ENCODE data around the gene TADA3.

The TADA3 gene

DNA sequence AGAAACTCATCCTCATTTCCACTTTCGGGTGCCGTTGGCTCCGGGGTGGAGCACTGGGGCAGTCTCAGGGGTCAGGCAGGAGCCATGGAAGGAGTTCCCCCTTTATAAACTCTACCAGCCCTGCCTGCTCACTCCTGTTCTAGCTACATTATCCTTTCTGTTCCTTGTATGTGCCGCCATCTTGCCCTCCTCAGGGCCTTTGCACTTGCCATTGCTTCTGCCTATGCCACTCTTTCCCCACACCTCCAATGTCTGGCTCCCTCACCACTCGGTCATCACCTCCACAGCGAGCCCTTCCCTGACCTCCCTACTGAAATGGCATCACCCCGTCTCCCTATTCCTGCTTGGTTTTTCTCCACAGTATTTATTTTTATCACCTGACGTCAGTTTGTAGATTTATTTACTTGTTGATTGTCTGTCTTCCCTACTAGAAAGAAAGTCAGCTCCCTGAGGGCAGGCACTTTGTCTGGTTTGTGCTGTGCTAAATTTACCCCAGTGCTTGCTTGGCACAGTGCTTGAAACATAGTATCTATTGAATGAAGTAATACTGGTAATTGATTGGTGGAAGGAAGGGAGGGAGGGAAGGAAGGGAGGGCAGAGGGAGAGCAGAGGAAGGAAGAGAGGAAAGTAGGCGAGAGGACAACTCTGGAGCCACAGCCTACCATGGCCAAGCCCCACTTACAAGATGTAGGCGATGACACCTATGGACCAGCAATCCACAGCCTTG is 31.3 kb downstream of the TADA3 start:
- no peak for DNase-seq

DNA sequence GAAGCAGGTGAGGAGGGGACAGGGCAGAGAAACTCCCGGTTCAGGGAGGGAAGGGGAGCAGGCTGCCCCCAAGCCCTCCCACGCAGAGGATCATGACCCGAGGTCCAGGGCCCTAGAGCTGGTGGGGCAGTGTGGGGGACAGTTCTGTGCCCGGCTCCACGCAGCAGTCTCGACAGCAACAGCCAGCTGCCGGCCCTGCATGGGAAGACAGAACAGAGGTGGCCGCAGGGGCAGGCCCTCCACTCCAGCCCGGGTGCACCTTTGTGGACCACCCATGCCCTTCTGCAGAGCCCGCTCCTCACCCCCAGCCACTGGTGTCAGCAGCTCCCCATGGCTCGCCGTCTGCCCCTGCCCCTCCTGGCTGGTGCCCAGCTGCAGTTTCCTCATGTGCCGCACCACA is 34.8 kb downstream of the TADA3 start:
- no peak for DNase-seq

DNA sequence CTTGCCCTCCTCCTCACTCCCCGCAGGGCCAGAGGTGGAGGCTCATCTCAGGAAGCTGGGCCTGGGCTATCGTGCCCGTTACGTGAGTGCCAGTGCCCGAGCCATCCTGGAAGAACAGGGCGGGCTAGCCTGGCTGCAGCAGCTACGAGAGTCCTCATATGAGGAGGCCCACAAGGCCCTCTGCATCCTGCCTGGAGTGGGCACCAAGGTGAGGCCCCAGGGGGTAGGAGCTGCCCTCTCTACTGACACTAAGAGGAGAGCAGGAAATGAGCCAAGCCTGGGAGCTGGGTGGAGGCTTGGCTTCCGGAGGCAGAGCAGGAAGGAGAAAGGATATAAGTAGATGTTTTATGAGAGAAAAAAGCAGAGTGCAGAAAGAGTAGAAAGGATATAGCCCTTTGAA is 37.6 kb downstream of the TADA3 start:
- no peak for DNase-seq

DNA sequence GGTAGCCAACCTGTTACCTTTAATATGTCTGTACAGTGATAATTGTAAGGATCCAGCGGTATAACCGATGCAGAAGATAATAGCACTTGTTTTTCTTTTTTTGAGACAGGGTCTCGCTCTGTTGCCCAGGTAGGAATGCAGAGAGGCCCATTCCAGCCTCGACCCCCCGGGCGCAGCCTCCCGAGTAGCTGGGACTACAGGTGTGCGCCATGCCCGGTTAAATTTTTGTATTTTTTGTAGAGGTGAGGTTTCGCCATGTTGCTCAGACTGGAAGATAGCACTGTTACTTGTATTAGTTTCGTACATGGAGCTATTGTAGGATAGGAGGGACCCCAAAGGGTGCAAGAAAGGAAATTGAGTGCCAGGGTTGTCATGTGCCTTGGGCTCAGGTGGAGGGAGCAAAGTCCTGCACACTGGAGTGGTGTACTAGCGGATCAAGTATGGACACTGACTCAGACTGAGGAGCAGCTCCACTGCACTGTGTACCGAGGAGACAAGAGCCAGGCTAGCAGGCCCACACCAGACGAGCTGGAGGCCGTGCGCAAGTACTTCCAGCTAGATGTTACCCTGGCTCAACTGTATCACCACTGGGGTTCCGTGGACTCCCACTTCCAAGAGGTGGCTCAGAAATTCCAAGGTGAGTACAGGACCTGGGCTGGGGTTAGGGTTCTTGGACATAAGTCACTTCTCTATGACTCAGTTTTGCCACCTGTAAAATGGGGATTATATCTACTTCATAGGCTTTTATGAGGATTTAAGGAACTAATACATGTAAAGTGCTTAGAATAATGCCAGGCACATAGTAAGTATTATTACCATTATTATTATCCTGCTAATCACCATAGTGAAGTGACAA is 41.5 kb downstream of the TADA3 start:
- DNase-seq: peak in 1 of 2 experiments; percentile 29

DNA sequence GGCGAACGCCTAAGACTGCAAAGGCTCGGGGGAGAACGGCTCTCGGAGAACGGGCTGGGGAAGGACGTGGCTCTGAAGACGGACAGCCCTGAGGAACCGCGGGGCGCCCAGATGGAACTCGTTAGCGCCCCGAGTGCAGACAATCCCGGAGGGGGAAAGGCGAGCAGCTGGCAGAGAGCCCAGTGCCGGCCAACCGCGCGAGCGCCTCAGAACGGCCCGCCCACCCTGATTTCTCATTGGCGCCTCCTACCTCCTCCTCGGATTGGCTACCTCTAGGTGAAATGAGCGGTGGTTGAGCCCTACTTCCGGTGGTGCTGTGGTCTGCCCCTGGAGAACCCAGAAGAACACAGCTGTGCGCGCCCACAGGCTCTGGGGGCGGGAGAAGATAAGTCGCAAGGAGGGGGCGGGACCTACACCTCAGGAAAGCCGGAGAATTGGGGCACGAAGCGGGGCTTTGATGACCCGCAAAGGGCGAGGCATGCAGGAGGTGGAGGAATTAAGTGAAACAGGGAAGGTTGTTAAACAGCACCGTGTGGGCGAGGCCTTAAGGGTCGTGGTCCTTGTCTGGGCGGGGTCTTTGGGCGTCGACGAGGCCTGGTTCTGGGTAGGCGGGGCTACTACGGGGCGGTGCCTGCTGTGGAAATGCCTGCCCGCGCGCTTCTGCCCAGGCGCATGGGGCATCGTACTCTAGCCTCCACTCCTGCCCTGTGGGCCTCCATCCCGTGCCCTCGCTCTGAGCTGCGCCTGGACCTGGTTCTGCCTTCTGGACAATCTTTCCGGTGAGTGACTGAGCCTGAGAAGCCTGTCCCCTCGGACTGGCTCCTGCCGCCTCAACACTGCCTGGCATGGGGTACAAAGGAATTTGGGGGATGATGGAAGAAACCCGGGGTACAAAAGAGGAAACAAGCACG is 42.4 kb downstream of the TADA3 start, which contains the start of gene OGG1:
Gene OGG1 (plus strand): TSS at position 308 of the 911 bp plus-strand sequence. CDS start 335 bp downstream, at position 643.
- peak; percentile 96 to 98 for DNase-seq

DNA sequence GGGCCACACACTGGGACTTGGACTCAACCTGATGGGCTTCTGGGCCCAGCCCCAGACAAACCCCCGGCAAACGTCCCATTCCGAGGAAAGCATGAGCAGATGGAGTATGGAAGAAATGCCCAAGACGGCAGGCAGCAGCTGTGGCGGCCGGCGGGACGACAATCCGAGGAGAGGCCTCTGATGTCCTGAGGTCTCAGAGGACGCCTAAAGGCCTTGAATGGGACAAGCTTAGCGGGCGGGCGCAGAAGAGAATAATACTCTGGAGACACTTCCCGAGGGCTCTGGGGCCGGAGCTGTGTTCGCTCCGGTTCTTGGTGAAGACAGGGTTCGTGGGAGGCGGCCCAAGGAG is 43.0 kb downstream of the TADA3 start:
- no peak for DNase-seq

DNA sequence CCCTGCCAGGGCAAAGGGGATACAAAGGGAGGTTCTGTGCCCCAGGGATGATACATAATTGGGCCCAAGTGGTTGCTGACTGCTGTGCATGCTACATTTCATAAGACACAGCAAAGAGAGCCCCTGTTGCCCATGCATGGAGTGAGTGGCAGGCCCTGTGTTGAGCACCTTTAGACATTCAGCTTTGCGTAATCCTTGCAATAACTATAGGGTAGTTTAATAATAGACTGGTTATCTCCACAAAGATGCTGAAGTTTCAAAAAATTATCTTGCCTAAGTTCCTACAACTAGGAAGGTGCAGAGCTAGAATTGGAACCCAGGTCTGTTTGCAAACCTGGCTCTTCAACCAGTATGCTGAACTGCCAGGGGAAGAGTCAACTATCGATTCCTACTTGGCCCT is 44.2 kb downstream of the TADA3 start:
- no peak for DNase-seq

DNA sequence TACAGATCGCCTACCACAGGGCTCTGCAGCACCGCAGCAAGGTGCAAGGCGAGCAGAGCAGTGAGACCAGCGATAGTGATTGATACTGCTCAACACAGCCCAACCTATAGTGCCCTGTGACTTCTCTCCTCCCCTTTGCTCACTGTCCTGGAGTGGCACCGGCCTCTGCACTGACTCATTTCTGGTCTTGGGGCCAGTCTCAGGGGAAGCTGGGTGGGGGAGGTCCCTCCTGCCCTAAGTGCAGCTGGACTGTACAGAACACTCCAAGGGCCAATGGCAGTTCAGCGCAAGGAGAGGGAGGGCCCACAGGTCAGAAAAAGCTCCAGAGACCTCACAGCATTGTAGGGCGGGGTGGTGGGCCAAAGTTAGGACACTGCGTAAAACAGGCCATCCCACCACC is 45.0 kb downstream of the TADA3 start:
- DNase-seq: no peak

DNA sequence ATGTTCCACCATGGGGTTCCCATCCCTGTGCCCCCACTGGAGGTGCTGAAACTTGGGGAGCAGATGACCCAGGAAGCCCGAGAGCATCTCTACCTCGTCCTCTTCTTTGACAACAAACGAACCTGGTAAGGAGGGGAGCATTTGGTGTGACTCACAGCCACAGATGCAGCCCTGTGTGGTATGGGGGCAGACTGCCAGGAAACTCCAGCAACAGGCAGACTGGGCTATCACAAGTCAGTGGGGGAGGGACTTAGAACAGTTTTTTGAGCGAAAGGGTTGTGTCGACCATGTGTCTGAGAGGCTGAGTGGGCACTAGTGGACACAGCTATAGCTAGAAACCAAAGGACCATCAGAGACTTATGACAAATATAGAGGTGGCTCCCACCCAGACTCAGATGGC is 45.9 kb downstream of the TADA3 start:
- no peak for DNase-seq

DNA sequence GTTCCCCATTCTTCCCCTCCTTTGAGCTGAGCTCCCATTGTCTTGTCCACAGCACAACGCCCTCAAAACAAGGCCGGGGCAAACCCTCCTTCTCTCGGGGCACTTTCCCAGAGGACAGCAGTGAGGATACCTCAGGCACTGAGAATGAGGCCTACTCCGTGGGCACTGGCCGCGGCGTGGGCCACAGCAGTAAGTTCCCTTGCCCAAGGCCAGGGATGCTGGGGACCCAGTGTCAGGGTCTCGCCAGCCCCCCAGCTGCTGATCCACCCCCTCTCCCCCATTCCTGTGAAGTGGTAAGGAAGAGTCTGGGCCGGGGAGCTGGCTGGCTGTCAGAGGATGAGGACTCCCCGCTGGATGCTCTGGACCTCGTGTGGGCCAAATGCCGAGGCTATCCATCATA is 46.8 kb downstream of the TADA3 start:
- no peak for DNase-seq

DNA sequence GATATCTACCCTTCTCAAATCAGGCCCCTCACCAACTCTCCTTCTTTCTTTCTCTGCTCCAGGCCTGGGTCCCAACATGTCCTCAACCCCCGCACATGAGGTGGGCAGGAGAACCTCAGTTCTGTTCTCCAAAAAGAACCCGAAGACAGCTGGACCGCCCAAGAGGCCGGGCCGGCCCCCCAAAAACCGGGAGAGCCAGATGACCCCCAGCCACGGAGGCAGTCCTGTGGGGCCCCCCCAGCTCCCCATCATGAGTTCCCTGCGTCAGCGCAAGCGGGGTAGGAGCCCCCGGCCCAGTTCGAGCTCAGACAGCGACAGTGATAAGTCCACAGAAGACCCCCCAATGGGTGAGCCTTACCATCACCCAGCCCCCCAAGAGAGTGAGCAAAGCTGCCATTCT is 48.1 kb downstream of the TADA3 start:
- DNase-seq: no peak

DNA sequence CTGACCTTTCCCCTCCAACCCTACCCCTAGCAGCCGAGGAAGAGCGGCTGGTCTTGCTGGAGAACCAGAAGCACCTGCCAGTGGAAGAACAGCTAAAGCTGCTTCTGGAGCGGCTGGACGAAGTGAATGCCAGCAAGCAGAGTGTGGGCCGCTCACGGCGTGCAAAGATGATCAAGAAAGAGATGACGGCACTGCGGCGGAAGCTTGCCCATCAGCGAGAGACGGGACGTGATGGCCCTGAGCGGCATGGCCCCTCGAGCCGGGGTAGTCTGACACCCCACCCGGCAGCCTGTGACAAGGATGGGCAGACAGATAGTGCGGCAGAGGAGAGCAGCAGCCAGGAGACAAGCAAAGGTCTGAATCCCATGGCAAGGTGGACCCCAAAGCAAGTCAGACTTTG is 48.7 kb downstream of the TADA3 start:
- DNase-seq: no peak

DNA sequence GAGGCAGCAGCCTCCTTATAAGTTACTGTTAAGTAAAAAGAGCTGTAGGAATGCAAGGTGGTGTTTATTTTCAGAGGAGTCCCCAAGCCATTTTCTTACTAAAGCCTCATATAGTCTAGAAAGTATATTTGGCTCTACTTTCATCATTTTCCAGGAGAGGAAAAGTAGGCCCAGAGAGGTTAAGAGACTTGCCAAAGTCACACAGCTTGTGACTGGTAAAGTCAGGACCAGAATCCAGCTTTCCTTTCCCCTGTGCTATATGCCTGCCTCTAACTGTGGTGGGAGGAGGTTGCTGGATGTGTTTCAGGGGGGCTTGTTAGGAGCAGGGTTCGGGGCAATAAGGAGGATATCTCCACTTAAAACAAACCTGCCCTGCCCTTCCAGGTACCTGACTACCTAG is 49.7 kb downstream of the TADA3 start:
- DNase-seq: no peak

DNA sequence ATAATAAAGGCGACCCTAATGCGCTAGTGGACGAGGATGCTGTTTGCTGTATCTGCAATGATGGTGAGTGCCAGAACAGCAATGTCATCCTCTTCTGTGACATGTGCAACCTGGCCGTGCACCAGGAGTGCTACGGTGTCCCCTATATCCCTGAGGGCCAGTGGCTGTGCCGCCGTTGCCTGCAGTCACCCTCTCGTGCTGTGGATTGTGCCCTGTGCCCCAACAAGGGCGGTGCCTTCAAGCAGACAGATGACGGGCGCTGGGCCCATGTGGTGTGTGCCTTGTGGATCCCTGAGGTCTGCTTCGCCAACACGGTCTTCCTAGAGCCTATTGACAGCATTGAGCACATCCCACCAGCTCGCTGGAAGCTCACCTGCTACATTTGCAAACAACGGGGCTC is 53.1 kb downstream of the TADA3 start:
- no peak for DNase-seq

DNA sequence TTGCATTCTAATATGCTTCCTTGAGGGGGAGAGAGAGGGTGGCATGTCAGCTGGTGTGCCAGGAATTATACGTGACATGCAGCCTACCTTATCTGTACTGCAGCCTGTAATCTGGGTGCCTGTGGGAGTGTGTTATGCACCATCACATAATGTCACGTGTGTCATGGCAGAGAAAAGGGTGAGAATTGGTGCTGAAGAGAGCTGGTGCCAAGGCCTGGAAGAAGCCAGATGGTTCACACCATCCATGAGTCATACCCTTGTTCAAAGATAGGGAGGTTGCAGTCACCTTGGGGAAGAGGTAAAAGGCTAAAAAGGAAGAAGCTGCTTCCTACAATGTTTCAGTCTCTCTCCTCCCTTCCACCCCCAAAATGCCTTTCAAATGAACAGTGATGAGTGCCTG is 55.4 kb downstream of the TADA3 start:
- DNase-seq: no peak

DNA sequence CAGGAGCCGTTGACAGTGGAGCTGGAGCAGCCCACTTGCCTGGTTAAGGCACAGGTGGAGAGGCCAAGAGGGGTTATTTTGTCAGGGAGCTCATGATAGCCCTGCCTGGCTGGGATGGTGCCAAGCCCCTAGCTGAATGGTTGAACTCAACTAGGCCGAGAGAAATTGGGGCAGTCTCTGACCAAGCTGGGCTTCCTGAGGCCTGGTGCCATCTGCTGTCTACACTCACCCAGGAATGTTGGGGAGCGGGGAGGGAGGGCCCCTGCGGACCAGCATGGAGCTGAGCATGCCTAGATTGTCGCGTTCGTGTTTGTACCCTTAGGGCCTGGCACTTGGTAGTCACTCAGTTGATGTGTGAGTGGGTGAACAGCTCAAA is 59.5 kb downstream of the TADA3 start:
- DNase-seq: no peak

DNA sequence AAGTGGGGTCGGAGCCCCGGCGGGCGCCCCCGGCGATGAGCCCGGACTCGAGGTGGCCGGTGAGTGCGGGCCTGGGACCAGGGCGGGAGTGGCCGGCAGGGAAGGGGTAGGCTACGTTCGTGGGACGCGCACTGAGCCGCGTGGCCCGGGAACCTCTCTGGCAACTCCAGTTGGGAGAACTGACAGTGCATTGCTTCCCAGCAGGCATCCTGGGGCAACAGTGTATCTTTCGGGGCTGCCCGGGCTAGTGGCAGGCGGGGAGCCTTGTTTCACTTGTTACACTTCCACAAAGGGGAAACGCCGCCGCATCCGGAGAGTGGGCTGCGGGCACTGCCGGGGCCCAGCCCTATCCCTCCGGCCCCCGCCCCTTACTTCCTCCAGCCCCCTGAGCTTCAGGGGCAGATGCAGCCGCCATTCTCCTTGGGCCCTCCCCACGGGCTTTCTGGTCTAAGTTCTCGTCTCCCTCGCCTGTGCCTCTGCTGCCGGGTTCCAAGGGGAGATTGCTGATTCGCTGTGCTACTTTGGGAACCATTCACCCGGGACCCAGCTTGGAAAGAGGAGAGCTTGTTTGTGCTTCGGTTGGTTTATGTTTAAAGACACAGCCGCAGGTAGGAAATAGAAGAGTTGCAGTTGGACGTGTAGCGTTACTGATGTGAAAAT is 60.1 kb downstream of the TADA3 start:
- peak; percentile 44 to 50 for DNase-seq

DNA sequence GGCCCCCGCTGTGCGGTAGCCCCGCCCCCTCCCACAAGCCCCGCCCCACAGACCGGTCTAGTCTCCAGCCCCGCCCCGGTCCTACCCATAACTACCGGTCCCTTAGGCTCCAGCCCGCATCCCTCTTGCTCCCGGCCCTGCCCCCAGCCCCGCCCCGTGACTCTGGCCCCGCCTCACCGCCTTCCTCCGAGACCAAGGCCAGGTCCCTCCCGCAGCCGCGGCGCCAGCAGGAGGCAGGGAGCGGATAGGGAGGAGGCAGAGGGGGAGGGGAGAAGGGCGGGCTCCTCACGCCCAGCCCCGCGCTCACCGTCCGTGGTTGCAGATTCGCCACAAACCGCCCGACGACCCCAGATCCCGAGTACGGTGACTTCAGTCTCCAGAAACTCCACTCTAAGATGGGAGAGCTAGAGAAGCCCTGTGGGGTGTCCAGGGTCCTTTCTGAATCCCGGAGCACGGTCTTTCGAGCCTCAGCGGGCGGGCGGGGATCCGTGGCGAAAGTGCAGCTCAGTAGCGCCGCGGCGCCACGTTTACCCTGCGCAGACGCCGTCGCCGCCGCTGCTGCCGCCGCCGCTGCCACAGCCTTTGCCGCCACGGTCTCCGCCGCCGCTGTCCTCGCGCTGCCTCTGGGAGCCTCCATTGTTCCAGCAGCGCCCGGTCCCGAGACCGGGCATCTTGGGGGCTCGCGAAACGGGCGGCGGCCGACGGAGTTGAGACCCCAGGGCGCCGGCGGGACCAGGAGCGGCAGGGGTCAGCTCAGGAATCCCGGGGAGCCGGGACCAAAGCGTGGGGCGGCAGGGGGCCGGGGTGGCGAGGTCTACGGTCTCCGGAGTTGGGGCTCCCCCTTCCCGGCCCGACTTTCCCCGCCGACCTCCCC is 60.8 kb downstream of the TADA3 start, which contains the start of gene BRPF1:
Gene BRPF1 (plus strand): TSS at position 530 of the 874 bp plus-strand sequence. CDS start 2,406 bp downstream, outside the sequence.
- DNase-seq: peak; percentile 100

DNA sequence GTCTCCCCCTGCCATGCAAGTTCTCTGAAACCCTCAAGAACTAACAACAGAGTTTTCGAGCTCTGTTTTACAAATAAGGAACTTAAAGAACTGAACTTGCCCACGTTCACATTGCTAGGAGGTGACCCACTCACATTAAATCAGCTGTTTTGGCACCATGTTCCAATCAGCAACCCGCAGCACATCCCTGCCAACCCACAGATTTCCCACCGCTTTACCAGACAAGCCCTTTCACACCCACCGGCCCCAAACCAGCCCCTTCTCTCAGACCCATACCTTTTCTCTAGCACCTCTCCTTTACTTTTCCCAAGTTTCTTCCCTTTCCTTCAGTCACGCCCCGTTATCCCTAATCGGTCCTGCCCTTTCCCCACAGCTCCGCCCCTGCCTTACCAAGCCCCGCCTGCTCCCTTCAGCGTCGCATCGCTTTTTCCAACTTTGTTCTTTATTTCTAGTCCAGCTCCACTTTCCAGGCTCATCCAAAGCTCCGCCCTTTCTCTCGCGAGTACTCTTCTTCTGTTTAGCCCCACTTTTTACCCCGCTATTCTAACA is 61.5 kb downstream of the TADA3 start:
- DNase-seq: no peak
